Eye (tissue), 1 donor: Measurements from ENCODE around the gene PLPP2.
A peak's percentile ranks its signal among the peaks of the same experiment; 100 is the strongest.
"Not testable (repeated sequence)": the region's sequence is repeated elsewhere in the genome, so short reads cannot be mapped to it uniquely, and the experiment has no call there.

Source experiments
- DNase-seq: peaks from one replicate; pipeline ENCODE4 v3.0.0-alpha.2; 2015

PLPP2 gene

GRCh38 chr19:292281-292884, 1.2 kb upstream of the PLPP2 start:
- no peak for DNase-seq

DNA sequence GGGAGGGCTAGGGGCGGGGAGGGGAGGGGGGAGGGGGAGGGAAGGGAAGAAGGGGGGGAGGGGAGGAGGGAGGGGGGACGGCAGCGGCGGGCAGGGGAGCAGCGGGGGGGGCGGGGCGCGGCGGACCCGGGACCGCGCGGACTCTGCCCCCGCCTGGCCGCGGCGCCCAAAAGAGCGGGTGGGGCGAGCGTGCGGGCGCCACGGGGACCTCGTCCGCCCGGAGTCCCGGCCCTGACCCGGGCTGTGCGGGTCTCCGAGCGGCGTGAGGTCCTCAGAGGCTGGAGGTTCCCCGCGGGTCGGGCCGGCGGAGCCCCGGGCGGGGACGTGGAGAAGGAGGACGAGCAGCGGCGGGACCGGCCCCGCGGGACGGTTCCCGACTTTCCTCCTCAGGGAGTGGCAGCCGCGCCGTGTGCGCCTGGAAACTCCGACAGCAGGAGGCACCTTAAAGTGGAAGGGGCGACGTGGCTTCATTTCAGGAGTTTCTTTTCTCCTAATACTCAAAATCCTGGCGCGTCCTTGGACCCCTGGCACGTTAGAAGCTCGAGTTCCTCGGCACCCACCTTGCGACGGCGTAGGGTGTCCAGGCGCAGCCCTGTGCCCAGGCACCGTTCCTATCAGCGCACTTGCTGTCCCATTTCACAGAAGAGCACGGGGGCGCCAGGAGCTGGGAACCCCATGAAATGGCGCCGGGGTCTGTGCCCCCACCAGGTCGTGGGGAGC, 518 bp upstream of the PLPP2 start:
- no peak for DNase-seq

DNA sequence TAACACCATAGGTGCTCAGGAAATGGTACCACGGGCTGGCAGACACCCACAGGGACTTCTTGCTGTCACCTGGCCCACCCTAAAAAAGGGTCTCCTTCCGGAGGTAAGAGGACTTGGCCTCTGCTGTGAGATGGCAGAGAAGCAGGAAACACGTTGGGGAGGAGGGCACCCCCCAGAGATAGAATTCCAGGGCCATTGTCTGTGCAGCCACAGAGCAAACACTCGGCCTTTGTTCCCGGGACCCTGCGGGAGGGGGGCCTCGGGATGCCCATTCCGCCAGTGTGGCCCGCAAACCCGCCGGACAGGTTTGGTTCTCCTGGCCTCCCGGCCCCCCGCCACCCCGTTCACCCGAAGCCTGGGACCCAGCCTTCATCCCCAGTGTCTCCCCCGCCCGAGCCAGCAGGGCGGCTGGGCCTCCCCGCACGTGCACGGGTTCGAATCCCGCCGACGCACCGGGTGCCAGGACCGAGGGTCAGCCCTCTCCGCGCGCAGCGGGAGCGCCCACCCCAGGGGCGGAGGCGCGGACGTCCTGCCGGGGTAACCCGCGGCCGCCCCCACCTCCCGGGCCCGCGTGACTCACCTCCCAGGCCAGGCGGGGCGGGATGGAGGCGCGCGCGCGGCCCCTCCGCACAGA, 714 bp downstream of the PLPP2 start:
- peak; percentile 34 for DNase-seq

GRCh38 chr19:289651-290371, 1.4 kb downstream of the PLPP2 start:
- no peak for DNase-seq

GRCh38 chr19:288911-289310, 2.3 kb downstream of the PLPP2 start:
- DNase-seq: no peak

DNA sequence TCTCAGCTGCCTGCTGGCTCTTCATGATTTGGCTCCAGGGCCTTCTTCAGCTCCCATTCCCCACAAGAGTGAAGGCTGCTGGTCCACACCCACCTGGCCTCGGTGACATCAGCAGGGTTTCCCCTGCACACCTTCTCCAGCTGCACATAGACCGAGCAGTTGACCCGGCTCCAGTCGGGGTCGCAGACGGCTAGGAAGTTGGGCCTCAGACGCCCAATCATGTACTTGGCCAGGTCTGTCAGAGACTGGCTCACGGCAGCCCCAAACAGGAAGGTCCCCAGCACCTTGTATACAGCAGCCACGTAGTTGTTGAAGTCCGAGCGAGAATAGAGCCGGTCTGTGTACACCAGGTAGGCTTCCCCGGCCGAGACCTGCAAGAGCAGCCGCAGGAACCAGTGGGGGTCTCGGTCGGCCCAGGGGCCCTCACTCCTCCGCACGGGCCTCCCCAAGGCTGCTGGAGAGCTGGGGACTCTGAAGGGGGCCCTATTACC, 3.8 kb downstream of the PLPP2 start:
- no peak for DNase-seq

DNA sequence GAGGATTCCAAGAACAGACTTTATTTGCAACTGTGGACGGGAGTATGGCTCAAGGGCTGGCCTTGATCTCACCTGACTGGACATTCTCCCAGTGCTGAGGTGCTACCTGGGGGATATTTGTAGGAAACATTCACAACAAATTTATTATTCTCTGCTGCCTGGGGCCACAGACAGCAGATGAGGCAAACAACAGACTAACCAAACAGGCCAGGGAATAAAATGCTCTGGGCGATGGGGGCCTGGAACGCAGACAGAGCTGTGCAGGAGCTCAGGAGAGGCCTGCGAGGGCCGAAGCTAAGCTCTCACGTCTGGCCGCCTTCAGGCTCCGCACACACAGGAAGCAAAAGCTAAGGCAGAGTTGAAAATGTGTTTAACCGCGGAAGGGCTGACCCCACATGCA, 7.8 kb downstream of the PLPP2 start:
- DNase-seq: no peak

- no peak for DNase-seq
Measured at GRCh38 chr19:282501-282900, 8.7 kb downstream of the PLPP2 start.

GRCh38 chr19:281992-282391, 9.2 kb downstream of the PLPP2 start:
- DNase-seq: no peak

- DNase-seq: no peak
Measured at GRCh38 chr19:281156-281853, 9.9 kb downstream of the PLPP2 start.

- peak; percentile 44 for DNase-seq
Measured at GRCh38 chr19:280541-281009, 10.6 kb downstream of the PLPP2 start.

GRCh38 chr19:279656-280055, 11.5 kb downstream of the PLPP2 start:
- DNase-seq: no peak

DNA sequence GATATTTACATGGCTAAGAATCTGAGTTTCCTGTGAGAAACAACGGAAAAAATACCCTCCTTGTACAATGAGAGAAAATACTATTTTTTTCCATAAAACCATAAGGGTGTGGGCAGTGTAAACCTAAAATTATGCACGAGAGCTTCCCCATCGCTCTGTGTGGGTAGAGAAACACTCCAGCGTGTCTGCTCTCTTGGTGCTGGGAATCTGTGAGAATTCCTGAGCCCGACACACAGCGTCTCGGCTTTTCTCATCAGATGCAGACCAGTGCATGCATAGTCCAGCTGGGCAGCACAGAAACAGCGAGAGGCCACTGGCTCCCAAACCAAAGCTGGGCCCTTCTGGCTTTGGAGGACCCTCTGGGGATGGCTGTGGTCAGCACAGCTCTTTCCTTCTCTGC, 12.0 kb downstream of the PLPP2 start:
- no peak for DNase-seq

GRCh38 chr19:277581-278165, 13.5 kb downstream of the PLPP2 start:
- peak; percentile 77 for DNase-seq

DNA sequence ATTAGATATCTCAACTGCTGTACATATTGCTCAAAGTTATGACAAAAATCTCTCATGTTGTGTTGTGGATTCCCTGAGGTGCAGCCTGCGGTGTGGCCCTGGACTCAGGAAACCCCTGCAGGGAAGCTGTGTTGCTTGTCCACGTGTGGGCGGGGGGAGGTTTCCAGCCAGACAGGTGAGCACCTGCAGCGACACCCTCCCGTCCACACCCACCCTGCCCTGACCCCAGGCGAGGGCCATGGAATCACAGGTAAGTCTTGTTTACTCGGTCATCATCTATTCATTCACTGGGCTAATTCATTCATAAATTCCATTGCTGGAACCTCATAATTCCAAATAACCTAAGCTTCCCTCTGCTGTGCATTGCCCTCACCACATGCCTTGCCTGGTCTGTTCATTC, 14.1 kb downstream of the PLPP2 start:
- DNase-seq: no peak

DNA sequence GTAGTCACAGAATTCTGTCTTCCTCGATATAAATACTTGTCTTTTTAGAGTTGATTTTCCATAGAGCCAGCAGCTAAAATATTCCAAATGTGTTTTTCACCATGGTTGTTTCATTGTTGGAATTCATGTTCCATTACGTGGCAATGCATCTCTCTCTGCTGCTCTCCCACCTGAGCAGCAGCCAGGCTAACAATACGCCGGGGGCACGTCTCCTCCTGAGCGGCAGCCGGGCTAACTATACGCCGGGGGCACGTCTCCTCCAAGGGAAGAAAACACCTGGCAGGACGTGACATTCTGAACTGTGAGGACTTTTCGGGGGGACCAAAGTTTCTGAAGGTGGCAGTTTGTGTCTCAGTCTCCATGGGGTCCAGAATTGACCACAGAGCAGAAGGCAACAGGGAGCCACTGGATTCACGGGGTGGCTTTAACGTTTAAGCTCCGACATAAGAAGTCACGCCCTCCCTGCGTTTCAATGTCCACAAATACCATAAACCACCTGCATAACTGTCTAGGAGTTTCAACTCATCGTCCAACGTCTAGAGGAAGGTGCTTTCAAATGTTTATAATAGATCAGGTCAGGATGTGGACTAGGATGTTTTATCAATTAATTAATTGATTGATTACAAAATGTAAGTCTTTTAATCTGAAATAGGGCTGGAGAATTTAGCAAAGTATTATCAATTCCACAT, 15.1 kb downstream of the PLPP2 start:
- DNase-seq: no peak

GRCh38 chr19:275000-275399, 16.2 kb downstream of the PLPP2 start:
- DNase-seq: no peak

GRCh38 chr19:273393-273792, 17.8 kb downstream of the PLPP2 start:
- DNase-seq: no peak

DNA sequence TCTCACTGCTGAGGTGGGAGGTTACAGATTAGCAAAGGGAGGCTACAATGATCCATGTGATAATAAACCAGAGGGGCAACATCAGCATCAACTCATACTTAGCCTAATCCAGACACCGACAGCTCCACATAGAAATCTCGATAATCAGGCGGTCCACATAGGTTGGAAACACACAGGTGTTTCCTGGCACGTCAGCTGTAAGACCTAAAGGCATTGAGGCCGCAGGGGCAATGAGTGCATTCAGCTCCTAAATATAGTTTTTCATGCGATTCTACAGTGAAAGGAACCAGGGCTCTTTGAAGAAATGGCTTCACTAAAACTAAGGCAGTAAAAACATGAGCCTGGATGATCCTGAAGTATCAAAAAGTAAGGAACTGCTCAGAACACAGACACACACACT, 19.3 kb downstream of the PLPP2 start:
- DNase-seq: no peak

DNA sequence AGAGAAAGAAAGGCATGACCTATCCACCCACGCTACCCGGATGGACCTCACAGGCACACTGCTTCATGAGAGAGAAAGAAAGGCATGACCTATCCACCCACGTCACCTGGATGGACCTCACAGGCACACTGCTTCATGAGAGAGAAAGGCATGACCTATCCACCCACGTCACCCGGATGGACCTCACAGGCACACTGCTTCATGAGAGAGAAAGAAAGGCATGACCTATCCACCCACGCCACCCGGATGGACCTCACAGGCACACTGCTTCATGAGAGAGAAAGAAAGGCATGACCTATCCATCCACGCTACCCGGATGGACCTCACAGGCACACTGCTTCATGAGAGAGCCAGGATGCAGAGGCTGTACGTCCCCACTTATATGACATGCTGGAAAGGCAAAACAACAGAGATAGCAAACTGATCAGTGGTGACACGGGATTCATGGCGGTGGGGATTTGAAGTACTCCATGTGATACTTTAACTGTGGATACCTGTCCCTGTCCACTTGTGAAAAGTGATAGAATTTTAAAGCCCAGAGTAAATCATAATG, 20.4 kb downstream of the PLPP2 start:
- not testable (repeated sequence) for DNase-seq

GRCh38 chr19:269241-269640, 22.0 kb downstream of the PLPP2 start:
- no peak for DNase-seq
